ENCODE results near the gene TNPO3.
"Not testable (repeated sequence)": the region's sequence is repeated elsewhere in the genome, so short reads cannot be mapped to it uniquely, and the experiment has no call there.

DNA sequence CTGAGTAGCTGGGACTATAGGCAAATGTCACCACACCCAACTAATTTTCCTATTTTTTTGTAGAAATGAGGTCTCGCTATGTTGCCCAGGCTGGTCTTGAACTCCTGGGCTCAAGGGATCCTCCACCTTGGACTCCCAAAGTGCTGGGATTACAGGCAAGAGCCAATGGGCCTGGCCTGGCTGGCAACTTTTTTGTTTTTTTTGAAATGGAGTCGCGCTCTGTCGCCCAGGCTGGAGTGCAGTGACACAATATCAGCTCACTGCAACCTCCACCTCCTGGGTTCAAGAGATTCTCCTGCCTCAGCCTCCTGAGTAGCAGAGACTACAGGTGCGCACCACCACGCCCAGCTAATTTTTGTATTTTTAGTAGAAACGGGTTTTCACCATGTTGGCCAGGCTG lies 3.5 kb downstream of the TNPO3 start:
- not testable (repeated sequence) for TF ChIP-seq EZH2 (IDR thresholded peaks at IDR 0.05); FOXP2 (optimal IDR thresholded peaks at IDR 0.05; ENCODE audit: control extremely low read depth, extremely low read length, insufficient read depth); POLR2AphosphoS5 (IDR thresholded peaks at IDR 0.05; ENCODE audit: borderline replicate concordance, low read depth, low read length)
